Small intestine (tissue), 7 donors: ENCODE measurements around the gene EPHA6. TPM values are rescaled to one million over a fixed set of nuclear protein-coding genes. Genes with fewer than 3 reads are reported as not detected.

ENCODE experiments used
- DNase-seq, 2 donors: peaks; one replicate each; pipeline versions ENCODE4 v3.0.0 to v3.0.0-alpha.2; 2013
- FAIRE-seq: peaks from 2 replicates; lab custom pipeline; 2012; peaks lifted over from hg19 to GRCh38; lab: Jason Lieb, UNC
- H3K27ac ChIP-seq, 3 donors: one replicate each; pipeline ENCODE4 v1.5.1; 2013; ENCODE audit warnings: low read length in 2 of 3, mild to moderate bottlenecking in 2 of 3, control low read depth in 1 of 3, inconsistent platforms in 1 of 3, low read depth in 1 of 3, moderate library complexity in 1 of 3
- H3K27me3 ChIP-seq, 3 donors: one replicate each; pipeline ENCODE4 v1.6.1; 2013; ENCODE audit warnings: low read length in 3 of 3, inconsistent platforms in 1 of 3; ENCODE audit not compliant: control insufficient read depth in 3 of 3, insufficient read depth in 3 of 3
- H3K36me3 ChIP-seq, 3 donors: one replicate each; pipeline ENCODE4 v1.6.1; 2013; ENCODE audit warnings: low read length in 3 of 3, inconsistent platforms in 1 of 3, low read depth in 1 of 3, mild to moderate bottlenecking in 1 of 3, moderate library complexity in 1 of 3; ENCODE audit not compliant: control insufficient read depth in 3 of 3, insufficient read depth in 2 of 3
- H3K4me1 ChIP-seq, 3 donors: one replicate each; pipeline ENCODE4 v1.6.1; 2013; ENCODE audit warnings: low read length in 2 of 3, inconsistent platforms in 1 of 3, low read depth in 1 of 3, mild to moderate bottlenecking in 1 of 3, moderate library complexity in 1 of 3; ENCODE audit not compliant: control insufficient read depth in 3 of 3, insufficient read depth in 2 of 3
- H3K4me3 ChIP-seq, 3 donors: one replicate each; pipeline ENCODE4 v1.5.1; 2013; ENCODE audit warnings: low read length in 3 of 3, control low read depth in 1 of 3, inconsistent platforms in 1 of 3, low read depth in 1 of 3, mild to moderate bottlenecking in 1 of 3, moderate library complexity in 1 of 3
- H3K9me3 ChIP-seq, 2 donors: one replicate each; pipeline ENCODE4 v1.6.1; 2013; ENCODE audit warnings: low read depth in 1 of 2, low read length in 1 of 2; ENCODE audit not compliant: control insufficient read depth in 2 of 2, insufficient read depth in 1 of 2
- WGBS, 3 donors: extraction: QIAGEN DNeasy Blood & Tissue Kit; methylation state at CpG; one replicate each; pipeline ENCODE4 v1.1.7; 2013; 5-methylcytosine and 5-hydroxymethylcytosine counted together
- polyA plus RNA-seq, 4 donors: library from polyadenylated mRNA; stranded (reverse) in 3 of 4; unstranded in 1 of 4; fragments of 200-250 nt in 3 of 4; fragments of 120-200 nt in 1 of 4; gene quantifications; one replicate each; pipeline versions ENCODE4 v1.2.1 to v1.2.3, GENCODE V29; 2013
- donor health status: healthy with polysubstance abuse.
- donor health status: control.
- donor health status: control.
- donor health status: Bipolar disorder and iron deficiency.
- donor health status: healthy.

The EPHA6 gene
- polyA plus RNA-seq, 4 donors: 0.03 to 0.78 TPM; not detected in 2

DNA sequence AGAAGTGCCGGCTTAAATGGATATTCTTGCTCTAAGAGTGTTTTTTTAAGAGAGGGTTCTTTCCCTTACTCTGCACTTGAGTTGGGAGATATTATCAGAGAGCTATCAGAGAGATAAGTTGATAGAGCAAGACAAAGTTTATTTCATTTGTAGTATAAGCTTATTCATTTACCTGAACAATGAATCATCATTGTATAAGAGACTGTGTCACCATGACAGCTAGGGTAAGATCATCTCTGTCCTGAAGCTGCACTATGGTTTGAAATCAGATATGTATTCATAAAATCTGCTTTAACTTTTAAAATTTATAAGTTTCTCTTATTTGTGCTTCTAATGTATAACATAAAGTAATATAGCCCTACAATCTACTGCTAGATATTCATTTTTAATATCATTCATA lies 822.1 kb downstream of the EPHA6 start:
- DNase-seq (no peak), FAIRE-seq (no peak)
- WGBS, 3 donors: 79 to 94% (median 88%) methylated on average over 1 of the region's 1 CpG
- H3K4me3 ChIP-seq: no peak overlapping the region
- H3K9me3 ChIP-seq: no peaks in the 10 kb centered on the region
- H3K27me3 ChIP-seq: no peaks in the 10 kb centered on the region
- H3K36me3 ChIP-seq: no peaks in the 10 kb centered on the region
- no peaks in the 10 kb centered on the region for H3K4me1 ChIP-seq
- H3K27ac ChIP-seq: no peak overlapping the region

DNA sequence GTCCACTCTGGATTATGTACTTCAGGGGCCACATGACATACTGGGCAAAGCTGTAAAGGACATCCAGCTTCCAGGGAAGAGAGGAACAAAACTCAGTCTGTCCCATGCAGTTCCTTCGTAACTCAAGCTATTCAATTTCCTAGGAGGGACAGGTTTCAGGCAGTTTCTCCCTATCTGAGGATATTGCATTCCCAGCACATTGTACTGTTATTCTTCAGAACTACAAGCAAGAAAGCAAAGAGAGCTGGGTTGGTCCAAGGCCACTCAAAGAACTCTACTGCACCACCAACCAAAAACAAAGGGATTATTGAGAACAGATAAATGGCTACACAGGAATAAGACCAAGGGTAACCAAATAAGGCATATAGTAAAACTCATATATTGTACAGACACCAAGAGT lies 832.5 kb downstream of the EPHA6 start:
- 72 to 94% (median 79%) methylated on average over 1 of the region's 1 CpG for WGBS, 3 donors
- FAIRE-seq (no peak), DNase-seq (no peak)
- no peaks in the 10 kb centered on the region for H3K36me3 ChIP-seq
- H3K27me3 ChIP-seq: no peaks in the 10 kb centered on the region
- H3K9me3 ChIP-seq: no peaks in the 10 kb centered on the region
- H3K4me3 ChIP-seq: no peak overlapping the region
- H3K4me1 ChIP-seq: no peaks in the 10 kb centered on the region
- no peak overlapping the region for H3K27ac ChIP-seq

DNA sequence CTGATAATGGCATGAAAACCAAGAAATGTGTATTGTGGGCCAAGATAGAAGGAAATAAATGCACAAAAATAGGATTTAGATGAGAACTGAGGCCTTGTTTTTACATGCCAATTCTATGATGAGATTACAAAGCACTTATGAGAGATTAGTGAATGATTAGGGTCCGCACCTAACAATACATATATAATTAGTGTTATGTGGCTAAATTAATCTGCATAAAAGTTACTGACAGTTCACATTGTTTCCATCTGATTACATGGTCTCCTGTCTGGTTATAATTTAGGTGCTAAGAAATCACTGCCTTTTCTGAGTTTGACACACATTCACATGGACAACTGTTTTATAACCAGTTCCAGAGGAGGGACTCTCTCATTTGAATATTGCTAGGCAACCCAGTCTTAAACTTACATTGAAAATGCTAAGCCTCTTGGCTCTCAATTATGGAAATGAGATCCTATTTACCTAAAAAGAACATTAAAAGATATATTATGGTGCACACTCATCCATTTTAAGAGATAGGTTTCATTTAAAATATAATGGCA lies 833.1 kb downstream of the EPHA6 start:
- no peak overlapping the region for H3K27ac ChIP-seq
- H3K4me3 ChIP-seq: no peak overlapping the region
- no peaks in the 10 kb centered on the region for H3K27me3 ChIP-seq
- H3K4me1 ChIP-seq: no peaks in the 10 kb centered on the region
- FAIRE-seq: no peak
- 72 to 85% (median 83%) methylated on average over 1 of the region's 1 CpG for whole genome bisulfite sequencing, 3 donors
- H3K9me3 ChIP-seq: no peaks in the 10 kb centered on the region
- H3K36me3 ChIP-seq: no peaks in the 10 kb centered on the region
- DNase-seq: no peak

DNA sequence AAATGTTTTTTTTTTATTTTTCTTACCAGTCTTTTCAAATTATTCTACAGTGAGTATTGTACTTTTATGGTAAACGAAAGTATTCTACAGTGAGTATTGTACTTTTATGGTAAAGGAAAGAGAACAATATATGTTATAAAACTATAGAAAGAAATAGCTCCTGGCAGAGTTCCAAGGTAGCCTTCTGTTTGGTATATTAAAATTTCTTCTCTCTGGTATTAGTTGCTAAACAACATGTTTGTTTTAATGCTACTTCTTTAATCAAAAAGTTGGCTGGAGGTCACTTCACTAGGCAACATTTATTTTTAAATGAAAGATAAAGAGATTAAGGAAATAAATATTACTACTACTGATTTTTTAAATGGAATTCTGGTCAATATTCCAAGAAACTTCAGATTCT lies 841.6 kb downstream of the EPHA6 start:
- no peak overlapping the region for H3K4me3 ChIP-seq
- 31 to 63% (median 50%) methylated on average over 1 of the region's 1 CpG for WGBS, 3 donors
- H3K27ac ChIP-seq: no peak overlapping the region
- DNase-seq (no peak), FAIRE-seq (no peak)
- H3K9me3 ChIP-seq: no peaks in the 10 kb centered on the region
- H3K27me3 ChIP-seq: no peaks in the 10 kb centered on the region
- H3K4me1 ChIP-seq: no peaks in the 10 kb centered on the region
- no peaks in the 10 kb centered on the region for H3K36me3 ChIP-seq

DNA sequence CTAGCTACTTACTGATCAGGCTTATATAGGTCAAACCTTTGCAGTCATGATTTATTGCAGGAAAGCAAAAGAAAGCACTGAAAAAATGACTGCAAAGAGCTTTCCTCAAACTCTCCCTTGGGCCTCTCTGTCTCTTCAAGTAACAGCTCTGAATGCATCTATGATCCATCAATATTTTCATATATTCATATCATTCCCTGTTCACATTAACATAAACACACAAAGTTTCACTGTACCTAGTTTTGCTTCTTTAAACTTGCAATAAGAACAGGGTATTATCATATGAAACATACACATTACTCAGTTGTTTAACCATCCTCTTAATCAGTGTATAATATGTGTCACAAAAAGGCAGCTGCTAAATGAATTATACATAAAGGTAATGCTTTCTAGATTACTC lies 842.2 kb downstream of the EPHA6 start:
- Histone ChIP-seq H3K27me3 (no peaks in the 10 kb centered on the region), H3K4me3 (no peak overlapping the region), H3K9me3 (no peaks in the 10 kb centered on the region), H3K4me1 (no peaks in the 10 kb centered on the region), H3K27ac (no peak overlapping the region), H3K36me3 (no peaks in the 10 kb centered on the region)
- DNase-seq (no peak), FAIRE-seq (no peak)

DNA sequence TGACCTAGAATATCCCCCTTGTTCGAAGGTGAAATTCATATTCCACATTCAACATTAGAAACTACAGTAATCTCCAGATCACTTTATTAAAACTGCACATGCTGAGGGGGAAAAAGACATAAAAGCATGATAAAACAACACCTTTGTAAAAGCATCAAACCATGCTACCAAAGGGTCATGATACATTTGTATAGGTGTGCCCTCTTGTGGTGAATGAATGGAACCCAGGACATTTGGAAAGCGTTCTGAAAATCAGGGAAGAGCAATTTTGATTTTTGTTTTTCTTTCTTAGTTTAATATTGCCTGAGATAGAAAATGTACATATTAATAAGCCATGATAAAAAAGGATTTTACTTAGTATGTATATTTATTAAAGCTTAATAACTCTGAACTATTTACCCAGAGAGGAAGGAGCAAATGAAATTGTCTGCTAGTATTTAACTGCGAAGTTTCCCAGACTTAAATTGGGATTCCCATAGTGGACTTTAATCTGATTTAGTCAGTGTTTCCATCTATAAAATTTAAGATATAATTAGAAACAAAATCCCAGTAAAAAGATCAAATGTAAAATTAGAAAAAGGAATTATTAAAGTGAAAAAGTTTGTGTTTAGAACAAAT lies 844.4 kb downstream of the EPHA6 start:
- Histone ChIP-seq H3K9me3 (no peaks in the 10 kb centered on the region), H3K4me3 (no peak overlapping the region), H3K36me3 (no peaks in the 10 kb centered on the region), H3K27ac (no peak overlapping the region), H3K27me3 (no peaks in the 10 kb centered on the region), H3K4me1 (no peaks in the 10 kb centered on the region)
- 44 to 52% (median 50%) methylated on average over 3 of the region's 3 CpGs for WGBS, 3 donors
- no peak for FAIRE-seq
- DNase-seq: peak; percentile 22 to 26

DNA sequence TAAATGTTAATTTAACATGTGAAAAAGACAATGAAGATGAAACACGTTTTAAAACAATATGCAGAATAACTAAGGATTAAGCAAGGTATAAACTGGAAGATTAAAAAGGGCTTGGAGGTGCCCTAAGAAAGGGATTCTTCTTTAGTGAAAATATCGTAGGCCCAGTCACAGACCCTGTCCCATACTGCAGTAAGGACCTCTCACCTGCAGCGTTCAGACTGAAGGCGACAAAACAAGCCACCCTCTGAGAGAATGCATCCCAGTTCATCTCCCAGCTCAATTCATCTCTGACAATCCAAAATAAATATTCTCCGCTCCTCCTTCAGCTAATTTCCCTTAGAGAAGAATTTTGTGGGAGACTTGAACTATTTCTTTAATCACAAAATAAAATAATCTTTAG lies 847.9 kb downstream of the EPHA6 start:
- Histone ChIP-seq H3K36me3 (no peaks in the 10 kb centered on the region), H3K27ac (no peak overlapping the region), H3K9me3 (no peaks in the 10 kb centered on the region), H3K4me1 (no peaks in the 10 kb centered on the region), H3K4me3 (no peak overlapping the region), H3K27me3 (no peaks in the 10 kb centered on the region)
- no peak for DNase-seq
- 69 to 72% (median 70%) methylated on average over 5 of the region's 5 CpGs for WGBS, 3 donors
- no peak for FAIRE-seq

DNA sequence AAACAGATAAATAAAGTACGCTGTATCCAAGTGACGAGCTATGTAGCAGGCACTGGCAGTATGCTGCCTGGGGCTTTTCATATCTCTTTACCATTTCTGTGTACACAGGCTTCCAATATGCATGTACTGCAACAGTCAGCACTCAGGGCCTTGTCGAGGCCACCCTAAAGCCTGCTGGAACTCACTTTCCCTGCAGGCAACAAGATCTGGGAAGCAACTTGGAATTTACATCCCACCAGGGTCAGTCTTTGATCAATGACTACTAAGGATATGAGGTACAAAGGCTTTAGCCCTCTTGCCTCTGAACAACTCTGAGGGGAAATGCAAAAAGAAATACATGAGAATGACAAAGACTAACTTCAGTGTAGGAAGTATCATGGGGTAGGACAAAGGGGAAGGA lies 848.4 kb downstream of the EPHA6 start:
- no peaks in the 10 kb centered on the region for H3K36me3 ChIP-seq
- H3K27me3 ChIP-seq: no peaks in the 10 kb centered on the region
- WGBS, 3 donors: 60 to 64% (median 63%) methylated on average over 3 of the region's 3 CpGs
- FAIRE-seq (no peak), DNase-seq (no peak)
- no peaks in the 10 kb centered on the region for H3K9me3 ChIP-seq
- no peak overlapping the region for H3K4me3 ChIP-seq
- no peak overlapping the region for H3K27ac ChIP-seq
- no peaks in the 10 kb centered on the region for H3K4me1 ChIP-seq

DNA sequence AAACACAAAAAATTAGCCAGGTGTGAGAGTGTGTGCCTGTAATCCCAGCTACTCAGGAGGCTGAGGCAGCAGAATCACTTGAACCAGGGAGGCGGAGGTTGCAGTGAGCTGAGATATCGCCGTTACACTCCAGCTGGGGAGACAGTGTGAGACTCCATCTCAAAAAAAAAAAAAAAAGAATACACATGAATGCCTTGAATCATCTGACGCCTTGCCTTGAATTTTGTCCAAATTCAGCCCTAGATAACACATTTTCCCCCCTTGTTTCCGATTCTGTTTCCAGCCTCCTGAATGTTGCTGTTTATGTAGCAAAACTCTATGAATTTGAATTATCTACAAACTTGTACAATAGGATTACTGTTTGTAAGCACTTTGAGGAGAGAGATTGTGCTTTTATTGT lies 851.5 kb downstream of the EPHA6 start:
- FAIRE-seq (no peak), DNase-seq (no peak)
- Histone ChIP-seq H3K4me3 (no peak overlapping the region), H3K36me3 (no peaks in the 10 kb centered on the region), H3K27ac (no peak overlapping the region), H3K9me3 (no peaks in the 10 kb centered on the region), H3K4me1 (no peaks in the 10 kb centered on the region), H3K27me3 (no peaks in the 10 kb centered on the region)
- 87 to 92% (median 90%) methylated on average over 5 of the region's 5 CpGs for WGBS, 3 donors
